ENCODE measurements around the gene AUTS2. TPM values are rescaled to one million over a fixed set of nuclear protein-coding genes. Genes with fewer than 3 reads are reported as not detected.

Gene AUTS2
- total and polyA plus RNA-seq, 4 experiments from 2014 or later: 3.4 to 35.2 (median 25.5) TPM

DNA sequence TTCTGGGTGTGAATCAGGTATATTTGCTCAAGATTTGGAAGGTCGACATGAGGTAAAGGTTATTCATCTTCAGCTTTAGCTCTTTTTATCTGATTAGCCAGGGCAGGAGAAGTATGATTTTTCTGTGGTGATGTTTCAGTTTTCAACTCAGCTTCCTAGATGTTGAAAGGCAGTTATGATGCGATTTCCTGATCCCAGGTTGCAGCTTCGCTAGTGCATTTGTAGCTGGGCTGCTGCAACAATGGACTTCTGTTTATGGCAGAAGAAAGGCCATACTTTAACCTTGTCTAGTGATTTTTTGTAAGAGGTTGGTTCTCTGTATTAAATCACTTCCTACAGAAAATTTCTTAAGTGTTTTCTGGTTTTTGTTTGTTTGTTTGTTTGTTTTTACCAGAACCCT lies 619.3 kb downstream of the AUTS2 start:
- Mint-ChIP-seq H3K27me3 (no peaks in the 10 kb centered on the region), H3K4me1 (peaks cover 0 to 3% (median 0%) of the 10 kb centered on the region in 4 donors), H3K36me3 (no peaks in the 10 kb centered on the region), H3K4me3 (no peak overlapping the region), H3K9me3 (no peaks in the 10 kb centered on the region), H3K27ac (peak overlapping the region in 1 of 7 donors; percentile 15)
- no peaks in the 10 kb centered on the region for H3K36me3 ChIP-seq (ENCODE audit: insufficient read depth, low read length)
- no peaks in the 10 kb centered on the region for H3K9me3 ChIP-seq (ENCODE audit: control insufficient read depth in 1 of 2, low read length in 2 of 2)
- no peaks in the 10 kb centered on the region for H3K27me3 ChIP-seq (ENCODE audit: insufficient read depth, low read length)
- no peak for DNase-seq
- ChIA-PET CTCF (ENCODE audit: partially characterized antibody) (no interaction called here), POLR2A (ENCODE audit: partially characterized antibody) (no interaction called here)
- H3K4me3 ChIP-seq (ENCODE audit: low read length in 2 of 2): no peak overlapping the region
- intact Hi-C loops (cut with micrococcal nuclease): no loop called here
- H3K4me1 ChIP-seq (ENCODE audit: insufficient read depth, low read length): no peaks in the 10 kb centered on the region
- H3K27ac ChIP-seq (ENCODE audit: low read depth, low read length): no peak overlapping the region

DNA sequence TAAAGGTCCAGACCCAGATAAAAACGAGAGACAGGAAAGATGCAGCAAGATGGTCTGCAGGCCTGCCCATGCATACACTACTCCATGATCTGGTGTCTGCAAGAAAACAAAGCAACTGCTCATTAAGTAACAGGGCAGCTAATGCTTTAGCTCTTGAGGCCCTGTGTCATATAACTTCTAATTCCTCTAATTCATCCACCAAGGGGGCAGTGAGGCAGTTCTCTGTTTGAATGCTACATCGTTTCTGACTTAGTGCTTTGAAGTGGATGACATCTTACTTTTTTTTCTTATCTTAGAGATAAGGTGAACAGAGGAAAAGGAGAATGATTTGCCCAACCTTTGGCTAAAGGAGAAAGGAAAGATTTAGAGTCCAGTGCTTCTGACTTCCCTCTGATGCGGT lies 619.7 kb downstream of the AUTS2 start:
- intact Hi-C loops (cut with micrococcal nuclease): no loop called here
- H3K27me3 ChIP-seq (ENCODE audit: insufficient read depth, low read length): no peaks in the 10 kb centered on the region
- POLR2A ChIA-PET (ENCODE audit: partially characterized antibody): no interaction called here
- peaks cover 0 to 3% (median 0%) of the 10 kb centered on the region in 4 donors for H3K4me1 Mint-ChIP-seq
- H3K27ac Mint-ChIP-seq: no peak overlapping the region
- no peak overlapping the region for H3K27ac ChIP-seq (ENCODE audit: low read depth, low read length)
- no peaks in the 10 kb centered on the region for H3K4me1 ChIP-seq (ENCODE audit: insufficient read depth, low read length)
- H3K36me3 Mint-ChIP-seq: no peaks in the 10 kb centered on the region
- H3K9me3 ChIP-seq (ENCODE audit: control insufficient read depth in 1 of 2, low read length in 2 of 2): no peaks in the 10 kb centered on the region
- H3K4me3 ChIP-seq (ENCODE audit: low read length in 2 of 2): no peak overlapping the region
- H3K27me3 Mint-ChIP-seq: no peaks in the 10 kb centered on the region
- CTCF ChIA-PET (ENCODE audit: partially characterized antibody): no interaction called here
- H3K9me3 Mint-ChIP-seq: no peaks in the 10 kb centered on the region
- no peaks in the 10 kb centered on the region for H3K36me3 ChIP-seq (ENCODE audit: insufficient read depth, low read length)
- H3K4me3 Mint-ChIP-seq: no peak overlapping the region
- DNase-seq: no peak

DNA sequence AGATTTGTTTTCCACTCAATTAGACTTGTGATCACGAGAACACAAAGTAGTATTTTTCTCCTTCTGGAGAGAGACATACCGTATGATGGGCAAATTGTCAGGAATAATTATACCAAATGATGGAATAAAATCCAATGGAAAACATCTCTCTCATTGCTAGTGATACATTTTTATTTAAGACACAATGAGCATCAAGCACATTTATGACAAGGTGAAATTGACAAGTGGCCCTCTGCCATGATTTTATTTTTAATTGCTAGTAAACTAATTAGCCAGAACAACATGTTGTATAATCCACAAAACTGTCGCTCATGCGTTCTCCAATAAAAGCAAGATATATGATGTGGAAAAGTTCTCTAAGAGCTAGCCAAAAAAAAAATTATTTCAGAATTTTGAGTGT lies 620.8 kb downstream of the AUTS2 start:
- H3K9me3 Mint-ChIP-seq: no peaks in the 10 kb centered on the region
- H3K4me1 Mint-ChIP-seq: peaks cover 0 to 3% (median 0%) of the 10 kb centered on the region in 4 donors
- no peak overlapping the region for H3K27ac ChIP-seq (ENCODE audit: low read depth, low read length)
- intact Hi-C loops (cut with micrococcal nuclease): no loop called here
- no peaks in the 10 kb centered on the region for H3K9me3 ChIP-seq (ENCODE audit: control insufficient read depth in 1 of 2, low read length in 2 of 2)
- POLR2A ChIA-PET (ENCODE audit: partially characterized antibody): no interaction called here
- DNase-seq: no peak
- no peaks in the 10 kb centered on the region for H3K27me3 Mint-ChIP-seq
- no peak overlapping the region for H3K4me3 Mint-ChIP-seq
- no peaks in the 10 kb centered on the region for H3K27me3 ChIP-seq (ENCODE audit: insufficient read depth, low read length)
- CTCF ChIA-PET (ENCODE audit: partially characterized antibody): no interaction called here
- no peaks in the 10 kb centered on the region for H3K36me3 Mint-ChIP-seq
- no peaks in the 10 kb centered on the region for H3K4me1 ChIP-seq (ENCODE audit: insufficient read depth, low read length)
- no peaks in the 10 kb centered on the region for H3K36me3 ChIP-seq (ENCODE audit: insufficient read depth, low read length)
- H3K4me3 ChIP-seq (ENCODE audit: low read length in 2 of 2): no peak overlapping the region
- no peak overlapping the region for H3K27ac Mint-ChIP-seq

DNA sequence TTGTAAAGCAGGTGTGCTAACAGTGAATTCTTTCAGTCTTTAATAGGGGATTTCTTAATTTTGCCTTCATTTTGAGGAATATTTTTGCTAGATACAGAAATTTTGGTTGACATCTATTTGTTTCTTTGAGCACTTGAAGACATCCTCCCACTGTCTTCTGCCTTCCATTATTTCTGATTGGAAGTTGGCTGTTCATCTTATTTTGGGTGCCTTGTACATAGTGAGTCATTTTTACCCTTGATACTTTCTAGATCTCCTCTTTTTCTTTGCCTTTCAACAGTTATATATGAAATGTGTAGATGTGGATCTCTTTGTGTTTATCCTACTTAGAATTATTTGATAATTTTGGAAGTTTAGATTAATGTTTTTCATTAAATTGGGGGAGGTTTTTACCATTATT lies 631.0 kb downstream of the AUTS2 start:
- DNase-seq: no peak
- no peaks in the 10 kb centered on the region for H3K27me3 Mint-ChIP-seq
- Histone ChIP-seq H3K27ac (ENCODE audit: low read depth, low read length) (no peak overlapping the region), H3K4me3 (ENCODE audit: low read length in 2 of 2) (no peak overlapping the region), H3K9me3 (ENCODE audit: control insufficient read depth in 1 of 2, low read length in 2 of 2) (no peaks in the 10 kb centered on the region), H3K27me3 (ENCODE audit: insufficient read depth, low read length) (no peaks in the 10 kb centered on the region), H3K4me1 (ENCODE audit: insufficient read depth, low read length) (no peaks in the 10 kb centered on the region), H3K36me3 (ENCODE audit: insufficient read depth, low read length) (no peaks in the 10 kb centered on the region)
- peaks cover 4 to 10% of the 10 kb centered on the region in 2 donors for H3K36me3 Mint-ChIP-seq
- peaks cover 6 to 39% (median 26%) of the 10 kb centered on the region in 8 donors for H3K9me3 Mint-ChIP-seq
- CTCF ChIA-PET (ENCODE audit: partially characterized antibody): no interaction called here
- no peaks in the 10 kb centered on the region for H3K4me1 Mint-ChIP-seq
- POLR2A ChIA-PET (ENCODE audit: partially characterized antibody): no interaction called here
- no peak overlapping the region for H3K4me3 Mint-ChIP-seq
- H3K27ac Mint-ChIP-seq: no peak overlapping the region
- intact Hi-C loops (cut with micrococcal nuclease): loop anchor here (10.0 kb wide), 1 partner anchor 56 kb away; no protein-coding TSS in a partner anchor

GRCh38 chr7:70230761-70231160 lies 632.5 kb downstream of the AUTS2 start:
- Histone ChIP-seq H3K4me3 (ENCODE audit: low read length in 2 of 2) (no peak overlapping the region), H3K27me3 (ENCODE audit: insufficient read depth, low read length) (no peaks in the 10 kb centered on the region), H3K36me3 (ENCODE audit: insufficient read depth, low read length) (no peaks in the 10 kb centered on the region), H3K27ac (ENCODE audit: low read depth, low read length) (no peak overlapping the region), H3K4me1 (ENCODE audit: insufficient read depth, low read length) (no peaks in the 10 kb centered on the region), H3K9me3 (ENCODE audit: control insufficient read depth in 1 of 2, low read length in 2 of 2) (no peaks in the 10 kb centered on the region)
- Mint-ChIP-seq H3K36me3 (peaks cover 4 to 10% of the 10 kb centered on the region in 2 donors), H3K4me3 (no peak overlapping the region), H3K27me3 (no peaks in the 10 kb centered on the region), H3K4me1 (no peaks in the 10 kb centered on the region), H3K27ac (no peak overlapping the region), H3K9me3 (peaks cover 6 to 41% (median 26%) of the 10 kb centered on the region in 8 donors)
- DNase-seq: no peak
- POLR2A ChIA-PET (ENCODE audit: partially characterized antibody): no interaction called here
- CTCF ChIA-PET (ENCODE audit: partially characterized antibody): no interaction called here
- intact Hi-C loops (cut with micrococcal nuclease): no loop called here

GRCh38 chr7:70233776-70234175 lies 635.5 kb downstream of the AUTS2 start:
- H3K27me3 ChIP-seq (ENCODE audit: insufficient read depth, low read length): no peaks in the 10 kb centered on the region
- no peaks in the 10 kb centered on the region for H3K9me3 ChIP-seq (ENCODE audit: control insufficient read depth in 1 of 2, low read length in 2 of 2)
- no peaks in the 10 kb centered on the region for H3K27me3 Mint-ChIP-seq
- no peak overlapping the region for H3K27ac ChIP-seq (ENCODE audit: low read depth, low read length)
- H3K4me3 ChIP-seq (ENCODE audit: low read length in 2 of 2): no peak overlapping the region
- intact Hi-C loops (cut with micrococcal nuclease): no loop called here
- H3K4me3 Mint-ChIP-seq: no peak overlapping the region
- POLR2A ChIA-PET (ENCODE audit: partially characterized antibody): no interaction called here
- peaks cover 4 to 10% of the 10 kb centered on the region in 2 donors for H3K36me3 Mint-ChIP-seq
- no peaks in the 10 kb centered on the region for H3K4me1 ChIP-seq (ENCODE audit: insufficient read depth, low read length)
- H3K27ac Mint-ChIP-seq: no peak overlapping the region
- no peaks in the 10 kb centered on the region for H3K4me1 Mint-ChIP-seq
- DNase-seq: no peak
- H3K36me3 ChIP-seq (ENCODE audit: insufficient read depth, low read length): no peaks in the 10 kb centered on the region
- CTCF ChIA-PET (ENCODE audit: partially characterized antibody): no interaction called here
- peaks cover 6 to 38% (median 22%) of the 10 kb centered on the region in 8 donors for H3K9me3 Mint-ChIP-seq

DNA sequence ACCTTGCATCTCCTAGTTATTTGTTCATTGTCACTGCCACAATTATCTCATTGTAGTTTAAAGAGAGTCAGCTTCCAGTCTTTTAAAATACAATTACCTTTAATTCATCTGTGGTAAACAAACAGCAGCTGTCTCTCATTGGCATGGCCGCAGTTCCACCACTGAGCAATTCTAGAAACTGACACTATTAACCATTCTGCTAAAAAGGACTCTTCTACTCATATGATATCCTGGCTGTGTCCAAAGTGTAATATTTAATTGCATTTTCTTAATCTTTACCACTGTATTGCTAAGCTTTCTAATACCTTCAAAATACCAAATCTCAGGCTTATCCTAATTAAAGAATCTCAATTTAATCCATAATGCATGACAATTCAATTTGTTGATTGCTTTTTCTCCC lies 639.0 kb downstream of the AUTS2 start:
- no peak overlapping the region for H3K27ac Mint-ChIP-seq
- POLR2A ChIA-PET (ENCODE audit: partially characterized antibody): no interaction called here
- H3K4me1 Mint-ChIP-seq: no peaks in the 10 kb centered on the region
- Histone ChIP-seq H3K27ac (ENCODE audit: low read depth, low read length) (no peak overlapping the region), H3K9me3 (ENCODE audit: control insufficient read depth in 1 of 2, low read length in 2 of 2) (no peaks in the 10 kb centered on the region), H3K4me3 (ENCODE audit: low read length in 2 of 2) (no peak overlapping the region), H3K27me3 (ENCODE audit: insufficient read depth, low read length) (no peaks in the 10 kb centered on the region), H3K36me3 (ENCODE audit: insufficient read depth, low read length) (no peaks in the 10 kb centered on the region), H3K4me1 (ENCODE audit: insufficient read depth, low read length) (no peaks in the 10 kb centered on the region)
- CTCF ChIA-PET (ENCODE audit: partially characterized antibody): no interaction called here
- H3K9me3 Mint-ChIP-seq: peaks cover 0 to 9% (median under 1%) of the 10 kb centered on the region in 8 donors
- no peak for DNase-seq
- intact Hi-C loops (cut with micrococcal nuclease): no loop called here
- no peak overlapping the region for H3K4me3 Mint-ChIP-seq
- no peaks in the 10 kb centered on the region for H3K36me3 Mint-ChIP-seq
- no peaks in the 10 kb centered on the region for H3K27me3 Mint-ChIP-seq

All from CD4-positive, alpha-beta memory T cell (primary cell).